ENCODE measurements around the gene LPCAT2.

LPCAT2 gene

DNA sequence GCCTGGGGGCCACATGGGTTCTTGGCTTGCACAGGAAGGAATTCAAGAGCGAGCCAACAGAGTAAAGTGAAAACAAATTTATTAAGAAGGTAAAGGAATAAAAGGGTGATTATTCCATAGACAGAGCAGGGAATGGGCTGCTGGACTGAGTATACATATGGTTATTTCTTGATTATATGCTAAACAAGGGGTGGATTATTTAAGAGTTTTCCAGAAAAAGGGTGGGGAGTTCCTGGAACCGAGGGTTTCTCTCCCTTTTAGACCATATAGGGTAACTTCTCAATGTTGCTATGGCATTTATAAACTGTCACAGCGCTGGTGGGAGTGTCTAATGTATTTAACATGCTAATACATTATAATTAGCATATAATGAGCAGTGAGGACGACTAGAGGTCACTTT is 27.8 kb upstream of the LPCAT2 start:
- no peak for DNase-seq (ENCODE audit: low read depth)
- no peak overlapping the region for H3K4me3 ChIP-seq (ENCODE audit: low read depth, low read length)
- TF ChIP-seq, protein P1, sequence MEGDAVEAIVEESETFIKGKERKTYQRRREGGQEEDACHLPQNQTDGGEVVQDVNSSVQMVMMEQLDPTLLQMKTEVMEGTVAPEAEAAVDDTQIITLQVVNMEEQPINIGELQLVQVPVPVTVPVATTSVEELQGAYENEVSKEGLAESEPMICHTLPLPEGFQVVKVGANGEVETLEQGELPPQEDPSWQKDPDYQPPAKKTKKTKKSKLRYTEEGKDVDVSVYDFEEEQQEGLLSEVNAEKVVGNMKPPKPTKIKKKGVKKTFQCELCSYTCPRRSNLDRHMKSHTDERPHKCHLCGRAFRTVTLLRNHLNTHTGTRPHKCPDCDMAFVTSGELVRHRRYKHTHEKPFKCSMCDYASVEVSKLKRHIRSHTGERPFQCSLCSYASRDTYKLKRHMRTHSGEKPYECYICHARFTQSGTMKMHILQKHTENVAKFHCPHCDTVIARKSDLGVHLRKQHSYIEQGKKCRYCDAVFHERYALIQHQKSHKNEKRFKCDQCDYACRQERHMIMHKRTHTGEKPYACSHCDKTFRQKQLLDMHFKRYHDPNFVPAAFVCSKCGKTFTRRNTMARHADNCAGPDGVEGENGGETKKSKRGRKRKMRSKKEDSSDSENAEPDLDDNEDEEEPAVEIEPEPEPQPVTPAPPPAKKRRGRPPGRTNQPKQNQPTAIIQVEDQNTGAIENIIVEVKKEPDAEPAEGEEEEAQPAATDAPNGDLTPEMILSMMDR (IDR thresholded peaks at IDR 0.05; ENCODE audit: low read depth, low read length, missing control alignments), result no peak

DNA sequence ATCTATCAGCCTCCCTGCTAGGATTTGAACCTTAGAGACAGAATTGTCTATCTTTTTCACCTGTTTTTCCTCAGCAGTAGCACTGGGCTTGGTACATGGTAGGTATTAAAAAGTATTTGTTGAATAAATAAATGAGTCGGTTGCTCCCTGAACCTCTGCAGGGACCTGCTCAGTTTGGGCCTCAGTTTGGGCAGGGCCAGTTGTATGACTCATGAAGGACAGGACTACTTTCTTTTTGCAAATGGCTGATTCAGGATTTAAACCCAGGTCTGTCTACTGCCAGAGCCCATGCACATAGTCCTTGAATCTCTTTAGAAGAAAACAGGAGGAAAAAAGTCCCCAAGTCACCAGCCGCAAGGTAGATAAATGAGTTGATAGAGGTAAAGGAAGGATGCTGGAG is 26.8 kb upstream of the LPCAT2 start:
- H3K4me3 ChIP-seq (ENCODE audit: low read depth, low read length), result no peak overlapping the region
- no peak for DNase-seq (ENCODE audit: low read depth)
- TF ChIP-seq, protein P1 (IDR thresholded peaks at IDR 0.05; ENCODE audit: low read depth, low read length, missing control alignments), result no peak

DNA sequence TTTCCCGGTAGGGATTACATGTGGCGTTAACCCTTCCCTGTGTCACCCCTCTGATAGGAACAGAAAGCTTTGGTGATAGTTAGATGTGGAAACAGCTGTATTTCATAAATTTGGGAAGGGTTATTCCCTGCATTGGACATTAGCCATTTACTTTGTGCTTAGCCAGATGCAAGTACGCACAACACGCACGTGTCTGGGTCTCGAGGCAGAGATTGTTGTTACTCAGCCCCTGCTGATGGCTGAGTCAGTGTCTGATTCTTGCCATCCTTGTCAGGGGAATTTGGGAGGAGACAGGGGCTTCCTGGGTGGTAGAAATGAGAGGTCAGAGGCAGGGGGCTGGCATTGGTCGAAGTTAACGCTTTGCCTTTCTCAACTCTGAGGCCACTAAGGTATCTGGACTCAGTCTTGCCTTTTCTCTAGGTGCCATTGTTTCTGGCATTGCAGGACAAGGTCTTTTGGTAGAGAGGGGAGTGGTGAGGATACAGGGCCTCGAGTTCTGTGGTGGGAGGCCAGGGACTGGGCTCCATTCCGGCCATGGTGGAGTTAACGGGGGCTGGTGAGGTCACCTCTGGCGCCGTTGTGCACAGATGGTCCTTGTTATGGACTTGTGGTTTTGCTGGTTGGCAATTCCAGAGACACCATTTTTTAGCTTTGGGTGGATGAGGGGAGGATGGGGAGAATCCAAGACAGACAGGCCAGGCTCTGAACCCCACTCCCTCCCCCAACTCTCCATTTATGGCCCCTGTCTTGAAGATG is 21.6 kb upstream of the LPCAT2 start:
- TF ChIP-seq, protein P1 (IDR thresholded peaks at IDR 0.05; ENCODE audit: low read depth, low read length, missing control alignments), result no peak
- H3K4me3 ChIP-seq (ENCODE audit: low read depth, low read length), result no peak overlapping the region
- no peak for DNase-seq (ENCODE audit: low read depth)

DNA sequence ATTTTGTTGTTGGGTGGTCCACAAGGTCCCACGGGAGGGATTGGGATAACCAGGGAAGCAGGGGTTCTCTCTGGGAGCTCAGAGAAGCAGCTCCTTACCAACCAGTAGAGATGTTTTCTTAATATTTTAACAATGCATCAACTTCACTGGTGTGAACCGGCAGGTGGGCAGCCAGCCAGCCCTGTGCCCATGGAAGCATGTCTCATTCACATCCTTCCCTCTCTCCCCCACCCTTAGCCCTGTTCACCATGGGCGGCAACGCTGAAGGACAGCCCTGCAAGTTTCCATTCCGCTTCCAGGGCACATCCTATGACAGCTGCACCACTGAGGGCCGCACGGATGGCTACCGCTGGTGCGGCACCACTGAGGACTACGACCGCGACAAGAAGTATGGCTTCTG is 20.6 kb upstream of the LPCAT2 start:
- no peak for DNase-seq (ENCODE audit: low read depth)
- TF ChIP-seq, protein P1 (IDR thresholded peaks at IDR 0.05; ENCODE audit: low read depth, low read length, missing control alignments), result no peak
- H3K4me3 ChIP-seq (ENCODE audit: low read depth, low read length), result no peak overlapping the region

DNA sequence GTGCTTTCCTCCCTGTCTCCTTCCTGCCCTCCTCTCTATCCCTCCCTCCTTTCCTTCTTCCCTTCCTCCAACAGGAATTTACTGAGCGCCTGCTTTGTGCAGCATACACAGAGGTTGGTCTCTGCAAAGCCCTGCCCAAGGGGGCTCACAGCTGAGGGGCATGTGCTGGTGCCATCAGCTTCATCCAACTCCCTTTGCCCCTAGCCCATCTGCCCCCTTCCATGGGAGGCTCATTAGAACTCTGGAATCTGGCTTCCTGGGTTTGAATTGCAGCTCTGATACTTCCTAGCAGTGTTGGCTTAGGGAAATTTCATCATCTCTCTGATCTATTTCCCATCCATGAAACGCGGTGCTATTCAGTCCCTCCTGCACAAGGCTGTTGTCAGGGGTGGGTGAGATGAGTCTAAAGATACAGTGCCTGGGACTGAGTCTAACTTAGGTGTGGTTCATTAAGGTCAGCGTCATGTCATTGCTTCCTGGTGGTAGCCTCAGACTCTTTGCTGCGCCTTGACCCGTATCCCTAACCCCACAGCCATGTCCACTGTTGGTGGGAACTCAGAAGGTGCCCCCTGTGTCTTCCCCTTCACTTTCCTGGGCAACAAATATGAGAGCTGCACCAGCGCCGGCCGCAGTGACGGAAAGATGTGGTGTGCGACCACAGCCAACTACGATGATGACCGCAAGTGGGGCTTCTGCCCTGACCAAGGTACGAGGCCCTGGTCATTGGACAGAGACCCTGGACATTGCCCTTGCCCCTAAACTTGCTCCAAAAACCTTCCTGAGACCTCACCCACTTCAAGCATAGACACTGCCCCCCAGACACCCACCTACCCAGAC is 19.5 kb upstream of the LPCAT2 start:
- TF ChIP-seq, protein P1 (IDR thresholded peaks at IDR 0.05; ENCODE audit: low read depth, low read length, missing control alignments), result no peak
- H3K4me3 ChIP-seq (ENCODE audit: low read depth, low read length), result no peak overlapping the region
- DNase-seq (ENCODE audit: low read depth), result no peak

DNA sequence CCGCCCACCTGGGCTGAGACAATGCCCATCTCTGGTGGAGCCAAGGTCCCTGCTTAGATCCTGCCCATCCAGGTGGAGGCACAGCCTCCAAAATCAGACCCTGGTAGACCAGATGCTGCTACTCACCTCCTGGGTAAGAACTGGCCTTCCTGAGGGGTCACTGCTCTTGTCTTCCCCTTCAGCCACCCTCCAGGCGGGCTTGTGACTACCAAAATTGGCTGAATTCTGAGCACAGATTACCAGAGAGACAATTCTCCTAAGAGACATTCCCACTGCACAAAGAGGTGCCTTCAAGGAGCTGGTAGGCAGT is 19.0 kb upstream of the LPCAT2 start:
- H3K4me3 ChIP-seq (ENCODE audit: low read depth, low read length), result no peak overlapping the region
- DNase-seq (ENCODE audit: low read depth), result no peak
- TF ChIP-seq, protein P1 (IDR thresholded peaks at IDR 0.05; ENCODE audit: low read depth, low read length, missing control alignments), result no peak

All from GM12864 (cell line).